Measurements from ENCODE around the gene CD7.

CD7 gene

DNA sequence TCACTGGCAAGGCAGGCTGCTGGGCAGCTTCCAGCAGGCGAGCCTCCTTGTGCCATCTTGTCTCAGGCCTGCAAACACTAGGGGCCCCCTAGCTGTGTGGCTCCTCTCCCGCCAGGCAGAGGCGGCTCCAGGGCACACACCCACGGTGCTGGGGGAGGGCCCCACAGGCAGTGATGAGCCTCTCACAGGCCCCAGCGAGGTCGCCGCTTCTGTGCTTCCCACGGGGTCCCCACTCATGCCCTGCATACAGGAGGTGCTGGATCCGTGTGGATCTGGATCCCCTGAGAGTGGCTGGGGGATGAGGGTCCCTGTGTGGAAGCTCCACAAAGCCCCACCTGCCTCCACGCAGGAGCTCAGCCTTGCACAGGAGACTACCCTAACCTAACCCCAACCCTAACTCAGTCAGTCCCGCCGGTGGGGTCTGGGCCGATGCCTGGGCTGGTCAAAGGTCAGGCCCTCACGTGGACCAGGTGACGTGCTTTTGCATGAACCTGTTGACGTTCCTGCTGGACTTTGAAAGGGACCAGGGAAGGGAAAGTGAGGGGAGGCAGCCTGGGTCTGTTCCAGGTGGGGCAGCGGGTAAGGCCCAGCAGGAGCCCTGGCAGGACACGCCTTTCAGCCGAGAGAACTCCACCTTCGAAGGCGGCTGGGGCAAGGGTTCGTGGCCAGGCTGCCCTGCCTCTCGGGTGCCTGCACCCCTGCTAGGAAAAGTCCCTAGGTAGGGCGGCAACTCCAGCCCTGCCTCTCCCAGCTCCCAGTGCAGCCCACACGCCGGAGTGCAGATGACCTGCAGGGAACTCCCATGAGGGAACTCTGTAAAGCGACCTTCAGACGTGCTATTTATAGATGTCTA lies 11.0 kb upstream of the CD7 start:
- DNase-seq: no peak

DNA sequence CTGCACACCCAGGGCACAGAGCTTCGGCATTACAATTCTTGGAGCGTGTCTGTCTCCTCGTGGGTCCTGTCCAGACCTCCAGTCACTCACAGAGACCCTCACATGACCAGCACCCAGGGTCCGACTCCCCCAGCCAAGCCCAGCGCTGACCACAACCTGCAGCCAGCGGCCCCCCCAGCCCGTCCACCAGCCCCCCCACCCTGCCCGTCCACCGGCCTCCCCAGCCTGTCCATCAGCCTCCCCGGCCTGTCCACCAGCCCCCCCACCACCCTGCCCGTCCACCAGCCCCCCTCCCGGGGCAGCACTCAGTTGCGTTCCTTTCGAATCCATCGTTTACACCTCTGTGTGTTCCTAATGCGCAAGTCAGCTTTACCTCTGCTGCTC lies 10.3 kb upstream of the CD7 start:
- no peak for DNase-seq

DNA sequence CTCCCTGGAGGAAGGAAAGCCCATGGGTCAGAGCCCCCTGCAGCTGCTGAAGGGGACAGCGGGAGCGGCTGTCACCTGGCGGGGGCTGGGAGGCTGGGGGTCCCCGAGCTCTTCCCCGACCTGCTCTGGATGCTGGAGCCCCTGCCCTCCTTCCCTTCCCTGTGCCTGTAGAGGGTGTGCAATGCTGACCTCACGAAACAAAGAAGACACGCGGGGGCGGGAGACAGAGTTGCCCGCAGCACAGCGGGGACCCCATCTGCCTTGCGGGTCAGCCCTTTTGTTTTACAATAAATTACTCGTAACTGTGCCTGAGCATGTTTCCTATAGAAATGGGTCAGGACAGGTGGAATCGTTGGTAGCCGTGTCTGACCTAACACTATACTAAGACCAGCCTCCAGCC lies 9.9 kb upstream of the CD7 start:
- DNase-seq: no peak

DNA sequence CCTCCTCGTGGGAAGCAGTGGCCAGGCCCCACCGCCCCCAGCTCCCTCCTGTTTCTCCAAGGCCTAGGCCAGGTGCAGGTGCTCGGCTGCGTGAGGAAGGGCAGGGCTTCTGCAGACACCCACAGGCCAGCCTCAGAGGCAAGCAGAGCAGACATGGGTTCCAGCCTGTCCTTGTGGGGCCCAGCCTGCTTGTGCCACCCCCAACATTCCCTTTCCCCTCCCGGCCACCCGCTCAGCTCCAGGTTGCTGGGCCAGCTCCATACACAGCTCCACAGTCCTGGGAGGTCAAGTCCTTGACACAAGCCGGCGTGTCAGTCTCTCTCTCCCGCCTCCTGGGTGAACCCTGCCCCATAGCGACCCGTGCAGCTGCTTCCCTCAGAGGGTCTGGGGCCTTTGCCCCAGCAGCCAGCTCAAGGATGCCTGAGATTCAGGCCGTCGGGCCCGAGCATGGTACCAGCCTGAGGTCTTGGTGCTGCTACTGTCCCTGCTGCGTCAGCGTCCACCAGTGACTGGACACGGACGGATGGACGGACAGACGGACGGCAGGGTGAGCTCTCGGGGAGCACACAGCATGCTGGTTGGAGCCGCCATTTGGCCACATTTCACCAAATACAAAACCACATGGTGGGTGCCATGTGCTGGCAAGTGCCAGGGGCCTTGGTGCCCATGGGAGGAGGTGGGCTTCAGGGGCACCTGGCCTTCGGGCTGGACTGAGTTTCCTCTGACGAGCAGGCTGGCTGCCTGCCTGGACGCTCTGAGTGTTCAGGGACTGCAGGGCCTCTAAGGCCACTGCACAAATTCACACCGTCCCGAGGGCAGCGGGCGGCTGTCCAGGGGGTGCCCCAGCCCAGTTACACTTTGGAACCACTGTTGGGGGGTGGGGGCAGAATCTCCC lies 8.1 kb upstream of the CD7 start:
- no peak for DNase-seq

DNA sequence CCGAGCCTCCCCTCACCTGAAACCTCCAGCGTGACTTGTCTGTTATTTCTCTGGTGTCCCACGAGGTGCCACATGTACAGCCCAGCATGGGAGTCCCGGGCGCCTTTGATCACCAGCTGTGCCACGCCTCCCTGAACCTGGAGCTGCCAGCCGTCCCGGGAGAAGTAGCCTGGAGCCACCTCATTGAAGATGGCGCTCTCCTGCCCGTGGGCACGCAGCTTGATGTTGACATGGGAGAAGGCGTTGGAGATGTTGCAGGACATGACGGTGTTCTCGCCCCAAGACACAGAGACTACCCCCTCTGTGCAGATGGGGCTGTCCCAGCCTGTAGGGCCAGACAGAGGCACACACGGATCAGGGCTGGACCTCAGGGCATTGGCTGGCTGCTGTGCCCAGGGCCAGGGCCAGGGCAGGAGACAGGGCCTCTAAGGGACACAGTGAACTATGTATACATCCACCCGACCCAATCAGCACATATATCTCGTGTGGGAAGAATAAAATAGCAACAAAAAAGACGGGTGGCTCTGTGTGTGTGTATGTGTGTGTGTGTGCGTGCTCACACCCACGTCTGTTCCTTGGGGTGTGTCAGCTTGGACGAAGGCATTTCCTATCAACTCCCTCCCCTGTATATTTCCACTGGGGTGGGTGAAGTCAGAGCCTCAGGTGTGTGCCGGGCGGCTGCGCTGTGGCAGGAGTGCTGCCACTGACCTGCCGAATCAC lies 7.3 kb upstream of the CD7 start:
- DNase-seq: no peak

DNA sequence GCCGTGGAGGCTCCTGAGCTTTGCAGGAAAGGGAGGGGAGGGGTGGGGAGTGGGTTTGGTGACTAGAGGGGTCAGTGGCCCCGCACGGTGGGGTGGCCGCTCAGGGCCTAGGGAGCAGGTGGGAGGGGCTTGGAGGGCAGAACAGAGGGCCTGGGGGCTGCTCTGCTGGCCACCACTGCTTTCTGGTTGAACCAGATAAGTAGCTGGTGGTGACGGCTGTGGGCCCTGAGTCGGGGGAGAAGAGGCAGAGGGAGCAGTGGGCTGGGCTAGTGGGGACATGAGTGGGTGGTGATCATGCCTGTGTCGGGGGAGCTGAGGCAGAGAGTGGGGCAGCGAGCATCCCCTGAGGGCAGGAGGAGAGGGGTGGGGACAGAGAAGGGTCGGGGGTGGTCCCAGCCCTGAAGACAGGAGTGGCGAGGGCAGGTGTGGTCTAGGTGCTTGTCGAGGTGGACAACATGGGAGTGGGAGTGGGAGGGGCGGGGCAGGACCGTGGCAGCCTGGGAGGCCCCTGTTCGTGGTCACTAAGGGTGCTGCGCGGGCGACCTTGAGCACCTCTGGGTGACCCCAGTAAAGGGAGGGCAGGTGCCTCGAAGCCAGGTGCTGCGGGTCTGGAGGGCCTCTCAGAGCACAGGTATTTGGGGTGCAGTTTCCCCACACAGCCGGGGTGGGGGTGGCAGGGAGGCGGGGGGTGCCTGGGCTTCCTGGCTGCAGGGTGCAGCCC lies 6.3 kb upstream of the CD7 start:
- no peak for DNase-seq

DNA sequence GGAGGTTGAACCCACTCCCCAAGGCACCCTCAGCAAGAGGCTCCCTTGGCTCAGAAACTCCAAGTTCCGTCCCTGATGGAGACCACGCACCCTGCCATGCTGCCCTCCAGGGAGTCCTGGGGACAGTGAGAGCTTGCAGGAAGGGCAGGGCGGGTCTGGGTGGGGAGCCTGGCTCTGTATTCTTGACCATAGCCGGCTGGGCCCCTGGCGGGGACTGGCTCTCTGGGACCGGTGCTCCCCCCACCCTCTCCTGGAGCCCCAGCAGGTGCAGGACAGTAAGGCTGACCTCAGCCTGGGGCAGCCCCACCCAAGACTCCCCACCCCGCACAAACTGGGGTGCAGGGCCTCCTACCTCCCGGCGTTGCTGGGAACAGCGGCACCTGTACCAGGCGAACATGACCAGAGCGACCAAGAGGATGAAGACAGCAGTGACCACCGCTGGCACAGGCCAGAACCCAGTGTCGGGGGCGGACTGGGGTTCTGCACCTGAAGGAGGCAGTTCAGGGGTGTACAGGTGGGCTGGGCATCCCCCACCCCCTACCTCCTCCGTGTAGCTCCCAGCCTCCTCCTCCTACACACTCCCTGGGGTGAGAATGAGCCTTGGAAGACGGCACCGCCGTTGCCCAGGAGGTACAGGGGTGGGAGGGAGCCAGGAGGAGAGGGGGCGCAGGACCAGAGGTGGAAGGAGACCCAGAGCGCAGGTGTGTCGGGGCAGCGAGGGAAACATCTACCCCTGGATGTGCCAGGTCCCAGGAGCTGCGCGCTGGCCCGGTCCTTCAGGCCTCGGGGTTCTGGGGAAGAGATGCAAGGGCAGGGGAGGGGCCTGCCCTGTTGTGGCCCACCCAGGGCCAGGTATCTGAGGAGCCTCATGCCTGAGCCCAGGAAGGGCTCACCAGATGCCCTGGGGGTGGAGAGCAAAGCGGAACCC lies 5.4 kb upstream of the CD7 start:
- no peak for DNase-seq

DNA sequence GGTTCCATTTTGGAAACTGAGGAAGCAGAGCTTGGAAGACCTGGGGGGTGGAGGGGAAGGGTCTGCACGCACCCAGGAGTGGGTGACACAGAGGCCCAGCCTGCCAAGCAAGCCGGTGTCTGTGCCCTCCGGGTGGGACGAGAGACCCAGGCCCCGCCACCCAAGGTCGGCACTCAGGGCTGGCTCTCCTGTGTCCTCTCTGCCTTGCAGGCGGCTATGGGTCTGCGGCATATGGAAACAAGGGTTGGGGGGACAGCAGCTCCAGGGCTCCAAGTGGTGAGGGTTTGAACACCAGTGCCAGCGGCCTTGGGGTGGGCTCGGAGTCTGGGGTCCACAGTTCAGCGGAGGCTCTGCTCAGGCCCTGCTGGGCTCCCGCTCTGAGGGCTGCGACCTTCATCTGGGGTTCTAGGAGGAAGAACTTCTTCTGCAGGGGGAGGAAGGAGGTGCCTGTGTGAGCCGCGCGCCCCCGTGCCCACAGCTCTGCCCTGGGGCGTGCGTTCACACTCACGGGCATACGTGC lies 4.6 kb upstream of the CD7 start:
- no peak for DNase-seq

DNA sequence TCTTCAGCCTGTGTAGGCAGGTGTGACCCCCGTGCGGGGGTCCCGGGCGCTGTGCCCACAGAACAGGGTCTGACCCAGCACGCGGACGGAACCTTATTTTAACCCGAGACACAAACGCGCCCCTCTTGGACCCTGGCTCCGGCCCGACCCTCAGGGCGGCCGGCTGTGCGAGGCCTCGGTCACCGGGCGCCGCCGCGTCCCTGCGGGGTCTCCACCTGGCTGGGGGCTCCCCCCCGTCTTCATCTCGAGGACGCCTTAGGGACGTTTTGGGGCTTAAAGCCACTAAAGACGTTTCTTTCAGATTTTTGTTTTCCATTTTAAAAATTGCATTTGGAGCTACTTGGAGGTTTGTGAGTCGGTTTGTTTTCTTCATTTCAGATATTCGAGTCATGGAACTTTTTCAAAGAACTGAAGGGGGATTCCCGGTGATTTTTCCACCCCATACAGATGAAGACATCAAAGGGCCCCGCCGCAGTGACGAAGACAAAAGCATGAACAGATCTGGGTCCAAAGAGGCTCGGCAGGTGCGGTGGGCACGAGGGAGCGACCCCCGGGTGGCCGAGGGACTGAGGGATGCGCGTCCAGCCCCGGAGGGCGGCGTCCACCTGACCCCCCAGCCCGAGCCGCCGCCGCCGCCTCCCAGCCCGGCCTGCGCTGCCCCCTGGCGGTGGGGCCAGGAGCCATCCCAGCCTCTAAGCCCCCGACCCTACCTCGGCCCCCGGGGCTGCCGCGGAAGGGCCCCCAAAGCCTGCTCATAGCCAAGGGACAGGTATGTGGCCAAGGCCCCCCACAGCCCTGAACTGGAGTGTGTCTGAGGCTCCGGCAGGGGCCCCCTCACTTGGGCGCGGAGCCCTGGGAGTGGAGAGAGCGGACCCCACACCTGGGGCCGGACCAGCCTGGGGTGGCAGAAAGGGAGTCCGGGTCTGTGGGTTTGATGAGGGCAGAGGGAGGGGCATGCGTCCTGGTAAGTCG lies 3.8 kb upstream of the CD7 start:
- DNase-seq: no peak

DNA sequence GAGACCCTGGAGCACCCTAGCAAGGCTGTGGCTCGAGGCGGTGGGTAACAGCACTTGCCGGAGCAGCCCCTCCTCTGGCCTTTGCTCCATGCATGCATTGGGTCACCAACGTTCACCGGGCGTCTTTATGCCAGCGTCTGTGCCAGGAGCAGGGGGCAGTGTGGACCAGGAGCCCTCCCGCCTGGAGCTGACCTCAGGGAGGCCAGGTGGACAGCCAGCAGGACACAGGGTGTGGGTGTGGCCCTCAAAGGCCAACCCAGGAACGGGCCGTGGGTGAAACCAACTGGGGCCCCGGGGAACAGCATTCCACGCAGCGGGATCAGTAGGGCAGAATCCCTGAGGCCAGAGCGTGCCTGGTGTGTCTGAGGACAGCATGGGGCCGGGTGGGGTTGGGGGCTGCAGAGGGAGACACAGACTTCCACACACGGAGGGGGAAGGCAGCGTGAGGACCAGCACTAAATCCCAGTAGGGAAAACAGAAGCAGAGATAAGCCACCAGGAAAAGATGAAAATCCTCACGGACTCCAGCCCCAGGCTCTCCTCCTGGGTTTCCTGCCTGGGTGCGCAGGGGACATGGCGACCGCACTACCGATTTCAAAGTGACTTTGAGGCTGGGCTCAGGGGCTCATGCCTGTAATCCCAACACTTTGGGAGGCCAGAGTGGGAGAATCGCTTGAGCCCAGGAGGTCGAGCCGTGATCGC lies 2.9 kb upstream of the CD7 start:
- DNase-seq: no peak

DNA sequence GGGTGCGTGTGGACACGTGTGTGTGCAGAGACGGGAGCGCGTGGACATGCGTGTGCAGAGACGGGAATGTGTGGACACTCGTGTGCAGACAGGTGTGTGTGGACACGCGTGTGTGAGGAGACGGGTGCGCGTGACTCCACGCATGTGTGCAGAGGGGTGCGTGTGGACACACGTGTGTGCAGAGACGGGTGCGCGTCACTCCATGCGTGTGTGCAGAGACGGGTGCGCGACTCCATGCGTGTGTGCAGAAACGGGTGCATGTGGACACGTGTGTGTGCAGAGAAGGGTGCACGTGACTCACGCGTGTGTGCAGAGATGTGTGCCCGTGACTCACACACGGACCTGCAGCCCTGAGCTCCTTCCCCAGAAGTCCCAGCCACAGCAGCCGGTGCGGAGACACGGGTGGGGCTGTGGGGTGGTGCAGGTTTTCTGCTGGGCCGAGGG lies 2.2 kb upstream of the CD7 start:
- no peak for DNase-seq

DNA sequence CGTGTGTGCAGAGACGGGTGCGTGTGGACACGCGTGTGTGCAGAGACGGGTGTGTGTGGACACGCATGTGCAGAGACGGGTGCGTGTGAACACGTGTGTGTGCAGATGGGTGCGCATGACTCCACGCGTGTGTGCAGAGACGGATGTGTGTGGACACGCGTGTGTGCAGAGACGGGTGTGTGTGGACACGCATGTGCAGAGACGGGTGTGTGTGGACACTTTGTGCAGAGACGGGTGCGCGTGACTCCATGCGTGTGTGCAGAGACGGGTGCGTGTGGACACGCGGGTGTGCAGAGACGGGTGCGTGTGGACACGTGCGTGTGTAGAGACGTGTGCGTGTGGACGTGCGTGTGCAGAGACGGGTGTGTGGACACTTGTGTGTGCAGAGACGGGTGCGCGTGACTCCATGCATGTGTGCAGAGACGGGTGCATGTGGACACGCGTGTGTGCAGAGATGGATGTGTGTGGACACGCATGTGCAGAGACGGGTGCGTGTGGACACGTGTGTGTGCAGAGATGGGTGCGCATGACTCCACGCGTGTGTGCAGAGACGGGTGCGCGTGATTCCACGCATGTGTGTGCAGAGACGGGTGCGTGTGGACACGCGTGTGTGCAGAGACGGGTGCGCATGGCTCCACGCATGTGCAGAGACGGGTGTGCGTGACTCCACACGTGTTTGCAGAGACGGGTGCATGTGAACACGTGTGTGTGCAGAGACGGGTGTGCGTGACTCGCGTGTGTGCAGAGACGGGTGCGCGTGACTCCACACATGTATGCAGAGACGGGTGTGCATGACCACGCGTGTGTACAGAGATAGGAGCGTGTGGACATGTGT lies 1.6 kb upstream of the CD7 start:
- no peak for DNase-seq

DNA sequence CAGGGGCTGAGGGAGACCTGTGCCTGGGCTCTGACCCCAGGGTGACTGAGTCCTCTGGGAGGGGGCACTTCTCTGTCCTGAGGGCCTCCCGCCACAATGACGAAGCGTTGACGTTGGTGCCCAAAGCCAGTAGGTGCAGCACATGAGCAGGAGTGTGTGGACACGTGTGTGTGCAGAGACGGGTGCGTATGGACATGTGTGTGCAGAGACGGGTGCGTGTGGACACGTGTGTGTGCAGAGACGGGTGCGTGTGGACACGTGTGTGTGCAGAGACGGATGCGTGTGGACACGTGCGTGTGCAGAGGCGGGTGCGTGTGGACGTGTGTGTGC lies 726 bp upstream of the CD7 start:
- DNase-seq: no peak

DNA sequence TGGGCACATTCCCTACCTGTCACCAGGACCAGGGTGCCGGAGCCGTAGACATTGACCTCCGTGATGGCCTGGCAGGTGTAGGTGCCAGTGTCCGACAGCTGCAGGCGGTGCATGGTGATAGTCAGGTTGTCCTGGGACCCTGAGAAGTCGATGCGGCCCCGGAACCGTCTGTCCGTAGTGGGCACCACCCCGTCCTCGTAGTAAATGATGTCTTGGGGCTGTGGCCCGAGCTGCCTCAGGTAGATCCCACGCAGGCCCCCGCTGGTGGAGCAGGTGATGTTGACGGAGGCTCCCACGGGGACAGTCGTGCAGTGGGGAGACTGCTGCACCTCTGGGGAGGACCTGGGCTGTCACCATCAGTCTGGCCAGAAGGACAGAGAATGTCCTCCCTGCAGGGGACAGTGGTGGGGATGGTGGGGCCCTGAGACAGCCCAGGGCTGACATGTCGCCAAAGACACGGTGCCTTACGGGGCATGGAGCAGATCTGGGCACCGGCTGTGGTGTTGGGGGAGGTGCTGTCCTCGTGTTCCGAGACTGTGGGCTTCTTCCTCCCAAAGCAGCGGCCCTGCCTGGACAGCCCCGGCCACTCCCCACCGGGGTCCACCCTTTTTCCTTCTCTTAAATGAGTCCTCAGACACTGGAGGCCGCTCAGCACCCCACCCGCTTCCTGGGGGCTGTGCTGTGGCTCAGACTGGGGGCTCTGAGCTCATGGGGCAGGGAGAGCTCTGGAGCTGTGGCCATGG lies 586 bp downstream of the CD7 start:
- no peak for DNase-seq

DNA sequence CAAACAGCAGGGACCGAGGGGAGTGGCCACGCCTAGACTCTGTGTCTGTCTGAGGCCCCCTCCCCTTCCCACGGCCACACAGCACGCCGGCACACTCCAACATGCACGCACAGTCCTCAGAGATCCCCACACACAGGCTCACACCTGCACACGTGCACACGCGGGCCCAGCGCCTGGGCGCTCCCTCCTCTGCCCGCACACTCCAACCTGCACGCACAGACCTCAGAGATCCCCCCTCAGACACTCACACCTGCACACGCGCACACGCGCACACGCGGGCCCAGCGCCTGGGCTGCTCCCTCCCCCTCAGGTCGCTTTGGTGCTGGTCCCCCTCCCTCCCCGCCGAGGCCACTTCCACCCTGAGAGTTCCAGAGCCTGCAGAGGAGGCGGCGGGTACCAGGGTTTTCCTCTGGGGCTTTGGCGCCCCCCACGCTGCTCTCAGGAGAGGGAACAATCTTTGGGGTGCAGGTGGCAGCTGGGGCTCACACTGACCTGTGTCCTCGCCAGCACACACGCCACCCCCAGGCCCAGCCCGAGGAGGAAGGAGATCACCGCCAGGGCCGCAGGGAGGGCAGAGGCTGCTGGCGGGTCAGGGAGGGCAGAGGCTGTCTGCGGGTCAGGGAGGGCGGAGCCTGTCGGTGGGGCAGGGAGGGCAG lies 1.6 kb downstream of the CD7 start:
- DNase-seq: no peak

DNA sequence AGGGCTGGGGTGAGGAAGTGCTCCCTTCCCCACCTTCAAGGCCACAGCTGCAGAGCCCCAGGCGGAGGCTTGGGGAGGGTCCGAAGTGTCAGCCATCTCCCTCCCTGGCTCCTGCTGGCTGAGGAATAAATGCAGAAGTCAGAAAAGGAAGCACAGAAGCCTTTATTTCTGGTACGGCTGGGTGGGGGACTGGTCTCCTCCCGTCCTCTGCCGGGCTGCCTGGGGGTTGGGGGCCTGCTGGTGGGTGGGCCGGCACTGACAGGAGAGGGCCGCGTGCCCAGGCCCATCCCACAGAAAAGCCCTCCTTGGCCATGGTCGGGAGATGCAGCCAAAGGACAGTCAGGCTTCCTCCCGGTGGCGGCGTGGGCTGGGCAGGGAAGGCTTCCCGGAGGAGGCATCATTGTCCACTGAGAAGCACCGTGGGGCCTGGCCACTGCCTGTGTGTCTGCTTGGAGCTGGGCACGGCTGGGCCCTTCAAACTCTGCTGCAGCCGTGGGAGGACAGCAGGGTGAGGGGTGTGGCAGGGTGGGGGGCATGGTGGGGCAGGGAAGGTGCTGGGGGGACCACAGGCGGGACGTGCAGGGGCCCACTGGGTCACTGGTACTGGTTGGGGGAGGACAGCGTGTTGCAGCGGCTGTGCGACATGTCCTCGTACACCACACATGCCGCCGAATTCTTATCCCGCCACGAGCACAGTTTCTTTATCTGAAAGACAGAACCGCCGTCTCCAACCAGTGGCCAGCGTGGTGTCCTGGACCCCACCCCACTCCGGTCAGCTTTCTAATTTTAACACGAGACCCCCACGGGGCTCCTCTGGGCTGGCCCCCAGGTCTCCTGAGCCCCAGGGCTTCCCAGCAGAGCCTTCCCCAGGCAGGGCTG lies 2.4 kb downstream of the CD7 start:
- DNase-seq: no peak

Data from islet precursor cell (in vitro differentiated cells).